Measurements from ENCODE around the gene C7orf33.

- TF ChIP-seq CTCF (IDR thresholded peaks at IDR 0.05), result no peak
- no peak for TF ChIP-seq POLR2A (IDR thresholded peaks at IDR 0.05)
Measured at GRCh38 chr7:148625342-148625741, 34.8 kb downstream of the C7orf33 start.
